NCI-H526 (cell line): Measurements from ENCODE around the gene WDR38.

ENCODE experiments used
- DNase-seq, 2 experiments: peaks; one replicate each; lab custom pipeline; 2025; lab: John Stamatoyannopoulos, UW

The WDR38 gene

GRCh38 chr9:124882231-124882630 lies 29.0 kb downstream of the WDR38 start:
- no peak for DNase-seq

- no peak for DNase-seq
These were observed 31.1 kb downstream of the WDR38 start for GRCh38 chr9:124884376-124884775.

- no peak for DNase-seq
These were observed 32.3 kb downstream of the WDR38 start for GRCh38 chr9:124885551-124885950.

- no peak for DNase-seq
These were observed 33.2 kb downstream of the WDR38 start for GRCh38 chr9:124886461-124886860.

GRCh38 chr9:124886866-124887492 lies 33.7 kb downstream of the WDR38 start:
- no peak for DNase-seq

GRCh38 chr9:124887832-124888231 lies 34.6 kb downstream of the WDR38 start:
- no peak for DNase-seq

- DNase-seq: no peak
These were observed 35.7 kb downstream of the WDR38 start for GRCh38 chr9:124889006-124889405.

- no peak for DNase-seq
These were observed 36.9 kb downstream of the WDR38 start for GRCh38 chr9:124890179-124890578.

- no peak for DNase-seq
These were observed 40.9 kb downstream of the WDR38 start for GRCh38 chr9:124894035-124894740.

- peak in 1 of 2 experiments; percentile 18 for DNase-seq
These were observed 41.5 kb downstream of the WDR38 start for GRCh38 chr9:124894741-124895170.

- DNase-seq: no peak
These were observed 44.6 kb downstream of the WDR38 start for GRCh38 chr9:124897570-124898460.

GRCh38 chr9:124899845-124900244 lies 46.6 kb downstream of the WDR38 start:
- DNase-seq: no peak

- DNase-seq: no peak
These were observed 53.7 kb downstream of the WDR38 start for GRCh38 chr9:124906966-124907365.
